GM12801 (cell line): ENCODE measurements around the gene GAN.

Experiments used
- TF ChIP-seq, protein P1 (sequence below): IDR thresholded peaks from one replicate; pipeline ENCODE4 v1.5.1; 2011; ENCODE audit warnings: control low read depth; ENCODE audit not compliant: insufficient read length; ENCODE audit errors: extremely low read depth

Gene GAN

DNA sequence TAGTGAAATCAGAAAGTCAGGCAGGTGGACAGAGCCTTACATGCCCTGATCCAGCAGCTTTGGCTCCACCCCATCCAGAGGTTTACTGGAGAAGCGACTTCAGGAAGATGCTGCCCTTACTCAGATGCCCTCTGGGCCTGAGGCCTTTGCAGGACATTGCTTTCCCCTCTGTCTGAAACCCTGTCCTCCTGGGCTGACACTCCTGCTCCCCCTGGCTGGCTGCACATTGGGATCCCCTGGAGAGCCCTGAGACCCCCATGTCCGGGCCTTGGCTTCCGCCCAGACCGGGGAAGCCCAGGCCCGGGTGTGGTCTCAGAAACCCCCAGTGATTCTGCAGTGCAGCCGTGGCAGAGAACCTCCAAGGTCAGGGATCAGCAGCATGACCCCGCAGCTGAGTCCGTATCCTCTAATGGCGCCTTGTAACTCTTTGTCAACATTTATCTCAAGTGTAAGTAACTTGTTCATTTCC is 39.7 kb upstream of the GAN start:
- TF ChIP-seq, protein P1, sequence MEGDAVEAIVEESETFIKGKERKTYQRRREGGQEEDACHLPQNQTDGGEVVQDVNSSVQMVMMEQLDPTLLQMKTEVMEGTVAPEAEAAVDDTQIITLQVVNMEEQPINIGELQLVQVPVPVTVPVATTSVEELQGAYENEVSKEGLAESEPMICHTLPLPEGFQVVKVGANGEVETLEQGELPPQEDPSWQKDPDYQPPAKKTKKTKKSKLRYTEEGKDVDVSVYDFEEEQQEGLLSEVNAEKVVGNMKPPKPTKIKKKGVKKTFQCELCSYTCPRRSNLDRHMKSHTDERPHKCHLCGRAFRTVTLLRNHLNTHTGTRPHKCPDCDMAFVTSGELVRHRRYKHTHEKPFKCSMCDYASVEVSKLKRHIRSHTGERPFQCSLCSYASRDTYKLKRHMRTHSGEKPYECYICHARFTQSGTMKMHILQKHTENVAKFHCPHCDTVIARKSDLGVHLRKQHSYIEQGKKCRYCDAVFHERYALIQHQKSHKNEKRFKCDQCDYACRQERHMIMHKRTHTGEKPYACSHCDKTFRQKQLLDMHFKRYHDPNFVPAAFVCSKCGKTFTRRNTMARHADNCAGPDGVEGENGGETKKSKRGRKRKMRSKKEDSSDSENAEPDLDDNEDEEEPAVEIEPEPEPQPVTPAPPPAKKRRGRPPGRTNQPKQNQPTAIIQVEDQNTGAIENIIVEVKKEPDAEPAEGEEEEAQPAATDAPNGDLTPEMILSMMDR = no peak

DNA sequence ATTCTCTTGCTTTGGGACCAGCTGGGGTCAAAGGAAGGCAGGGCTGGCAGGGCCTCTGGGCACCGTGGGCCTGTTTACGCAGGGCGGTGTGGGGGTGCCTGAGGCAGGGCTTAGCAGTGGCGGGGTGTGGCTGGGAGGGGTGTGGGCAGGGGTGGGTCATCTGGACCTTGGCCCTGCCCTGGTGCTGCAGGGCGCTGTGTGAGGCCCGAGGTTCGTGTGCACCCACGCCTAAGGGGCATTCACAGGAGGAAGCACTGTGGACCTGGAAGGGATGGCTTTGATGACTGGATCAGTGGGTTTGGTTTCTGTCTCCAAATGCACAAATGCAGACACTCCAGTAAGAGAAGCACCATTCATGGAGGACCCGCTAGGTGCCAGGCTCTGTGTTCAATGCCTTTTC is 39.0 kb upstream of the GAN start:
- TF ChIP-seq, protein P1 = no peak

DNA sequence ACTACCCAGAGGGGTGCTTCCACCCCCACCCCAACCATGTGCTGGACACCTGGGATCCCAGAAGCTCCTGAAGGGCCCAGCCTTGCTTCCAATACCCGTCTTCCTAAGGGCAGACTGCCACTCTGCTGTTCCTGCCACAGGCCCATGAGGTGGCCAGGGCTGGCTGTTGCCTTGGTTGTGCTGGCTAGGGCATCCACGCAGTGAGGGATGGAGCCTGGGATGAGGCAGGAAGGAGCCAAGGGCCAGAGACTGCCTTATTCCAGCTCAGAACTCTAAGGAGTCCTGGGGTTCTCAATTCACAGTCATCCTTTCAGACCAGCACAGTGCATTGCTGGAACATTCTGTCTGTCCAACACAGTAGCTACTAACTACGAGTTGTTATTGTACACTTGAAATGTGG is 38.4 kb upstream of the GAN start:
- TF ChIP-seq, protein P1 = no peak

DNA sequence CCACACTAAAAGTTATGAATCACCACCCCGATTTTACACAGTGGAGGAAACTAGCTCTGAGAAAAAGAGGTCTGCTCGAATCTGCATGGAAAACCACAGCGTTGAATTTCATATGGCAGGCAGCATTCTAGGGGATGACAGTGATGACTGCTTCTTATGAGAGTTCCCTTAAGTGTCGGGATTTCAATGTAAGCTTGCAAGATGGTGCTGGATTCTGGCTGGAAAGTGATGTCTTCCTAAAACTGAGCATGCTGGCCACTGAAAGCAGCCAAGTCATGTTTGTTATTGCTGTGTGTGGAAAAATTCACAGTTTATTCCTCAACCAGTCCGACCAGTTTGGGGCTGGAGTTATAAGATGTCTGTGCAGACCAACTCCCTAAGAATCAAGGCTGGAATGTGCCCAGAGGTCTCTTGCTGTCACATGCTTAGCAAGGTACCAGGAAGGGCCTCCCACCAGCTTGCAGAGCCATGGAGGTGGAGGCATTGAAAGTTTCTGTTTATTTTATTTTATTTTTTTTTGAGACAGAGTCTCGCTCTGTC is 37.2 kb upstream of the GAN start:
- TF ChIP-seq, protein P1 = no peak

DNA sequence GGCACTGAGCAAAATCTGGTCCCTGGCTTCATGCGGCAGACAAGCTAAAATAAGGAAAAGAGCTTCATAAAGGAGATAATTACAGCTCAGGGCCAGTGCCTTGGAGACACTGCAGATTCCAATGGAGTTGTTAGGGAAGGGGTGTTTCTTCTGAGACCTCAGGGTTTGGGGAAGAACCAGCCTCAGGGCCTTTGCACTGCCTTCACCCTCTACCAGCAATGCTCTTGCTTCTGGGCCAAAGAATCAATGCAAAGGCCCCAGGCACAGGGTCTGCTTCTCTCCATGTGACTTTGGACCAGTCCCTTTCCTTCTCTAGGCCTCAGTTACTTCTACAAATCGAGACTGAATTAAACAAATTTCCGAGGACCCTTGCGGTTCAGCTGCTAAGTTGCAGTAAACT is 36.2 kb upstream of the GAN start:
- TF ChIP-seq, protein P1 = no peak

DNA sequence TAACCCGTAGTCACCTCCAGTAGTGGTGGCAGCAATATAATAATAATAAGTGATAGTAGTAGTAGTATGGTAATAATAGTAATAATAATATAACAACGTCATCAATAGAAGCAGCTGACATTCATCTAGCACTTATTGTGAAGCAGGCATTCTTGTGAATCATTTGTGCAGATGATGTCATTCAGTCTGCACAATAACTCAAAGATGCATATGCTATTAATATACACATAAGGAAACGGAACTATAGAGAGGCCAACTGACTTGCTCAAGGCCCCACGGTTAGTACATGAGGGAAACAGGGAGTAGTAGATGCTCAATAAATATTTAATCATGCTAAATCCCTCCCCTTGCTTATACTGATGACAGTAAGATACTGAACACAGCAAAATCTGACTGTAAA is 35.4 kb upstream of the GAN start:
- TF ChIP-seq, protein P1 = no peak

DNA sequence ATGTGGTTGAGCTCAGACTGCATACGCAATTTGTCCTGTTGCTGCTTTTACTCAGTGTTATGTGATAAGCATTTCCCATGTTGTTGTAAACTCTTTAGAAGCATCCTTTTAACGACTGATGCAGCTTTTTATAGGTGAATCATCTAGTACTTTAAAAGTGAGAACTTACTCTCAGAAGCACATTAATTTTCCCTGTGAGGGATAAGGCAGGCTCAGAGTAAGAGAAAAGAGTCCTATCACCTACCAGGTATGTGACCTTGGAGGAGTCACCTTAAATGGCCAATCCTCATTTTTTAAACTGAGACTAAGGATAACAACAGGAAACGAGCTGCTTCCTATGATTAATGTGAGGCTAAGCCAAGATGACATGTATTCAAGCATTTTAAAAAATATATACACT is 34.4 kb upstream of the GAN start:
- TF ChIP-seq, protein P1 = no peak
